DOHH2 (cell line): ENCODE results near the gene MYCBP2.

Experiments used
- CTCF ChIP-seq: fragments of 200-600 bp; sonication (generic); IDR thresholded peaks from one replicate; pipeline ENCODE4 v1.5.1; 2014; ENCODE audit warnings: antibody characterized with exemption, mild to moderate bottlenecking, low read depth, low read length; ENCODE audit not compliant: poor library complexity, severe bottlenecking
- EZH2phosphoT487 ChIP-seq: fragments of 200-600 bp; sonication (generic); IDR thresholded peaks from 2 replicates; pipeline ENCODE4 v1.6.1; 2017; ENCODE audit warnings: borderline replicate concordance, mild to moderate bottlenecking, antibody characterized with exemption, low read length, moderate library complexity, mixed read lengths

DNA sequence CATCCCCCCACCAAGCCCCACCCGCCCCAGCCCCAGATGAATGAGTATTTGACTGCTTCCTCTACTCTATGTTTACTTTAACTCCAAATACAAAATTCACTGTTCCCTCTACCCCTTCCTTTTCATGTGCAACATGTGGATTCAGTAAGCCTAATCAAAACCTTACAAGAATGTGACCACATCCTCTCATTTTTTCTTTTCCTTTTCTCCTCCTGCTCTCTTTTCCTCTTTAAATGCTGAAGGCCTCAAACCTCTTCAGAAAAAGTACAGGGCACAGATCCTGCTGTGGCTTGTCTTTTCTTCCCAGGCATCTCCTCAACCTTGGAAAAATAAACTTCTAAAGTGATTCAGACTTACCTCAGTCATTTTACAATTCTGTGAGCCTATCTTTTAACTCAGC lies 119.0 kb downstream of the MYCBP2 start:
- no peak for TF ChIP-seq CTCF
- TF ChIP-seq EZH2phosphoT487, result no peak
